Tibial nerve (tissue), 4 donors: ENCODE results near the gene ARL8A.

Experiments used
- CTCF ChIP-seq, 5 experiments: fragments of 200-600 bp in 3 of 5; fragments of 450-650 bp in 2 of 5; sonication (generic) in 3 of 5; IDR thresholded peaks; one replicate each; pipeline ENCODE4 v1.5.1; 2016 to 2019; ENCODE audit warnings: antibody characterized with exemption in 5 of 5, mild to moderate bottlenecking in 3 of 5, moderate library complexity in 2 of 5
- EP300 ChIP-seq, 2 donors: sonication (generic); formaldehyde crosslinking; IDR thresholded peaks; one replicate each; pipeline ENCODE4 v1.6.1; 2017; ENCODE audit warnings: antibody characterized with exemption in 2 of 2, mild to moderate bottlenecking in 1 of 2

- no peak for TF ChIP-seq CTCF (IDR thresholded peaks at IDR 0.05)
- no peak for TF ChIP-seq EP300 (IDR thresholded peaks at IDR 0.05)
Measured at GRCh38 chr1:202194328-202194648, 49.8 kb upstream of the ARL8A start.
